Measurements from ENCODE around the gene ABCA8. TPM values are rescaled to one million over a fixed set of nuclear protein-coding genes. Genes with fewer than 3 reads are reported as not detected.

Gene ABCA8
- total RNA-seq, 1 experiment from 2014 or later = not detected

- Mint-ChIP-seq H3K27me3 (ENCODE audit: low read depth) (no peaks in the 10 kb centered on the region; the same call in 1 of the 2 replicates), H3K4me3 (no peak overlapping the region), H3K36me3 (ENCODE audit: insufficient read depth in 1 of 3, low read depth in 3 of 3) (no peaks in the 10 kb centered on the region), H3K4me1 (no peaks in the 10 kb centered on the region), H3K27ac (no peak overlapping the region), H3K9me3 (no peaks in the 10 kb centered on the region)
- Histone ChIP-seq H3K9me3 (ENCODE audit: control insufficient read depth, low read depth, low read length) (no peaks in the 10 kb centered on the region), H3K18ac (ENCODE audit: insufficient read length, low read depth, low read length) (no peak overlapping the region), H3K79me2 (ENCODE audit: insufficient read depth, low read length) (no peaks in the 10 kb centered on the region), H4K8ac (replicated peaks; ENCODE audit: insufficient read length, low read depth, low read length) (no peak overlapping the region), H4K20me1 (ENCODE audit: control insufficient read depth, insufficient read depth, insufficient read length) (no peaks in the 10 kb centered on the region), H3K23me2 (ENCODE audit: insufficient read length, low read depth, low read length, poor library complexity, severe bottlenecking) (no peaks in the 10 kb centered on the region), H2BK12ac (ENCODE audit: insufficient read length, low read depth, low read length) (no peak overlapping the region), H3K27me3 (ENCODE audit: insufficient read depth, low read length) (no peaks in the 10 kb centered on the region), H2AK5ac (ENCODE audit: insufficient read length, low read length) (no peak overlapping the region), H2BK5ac (ENCODE audit: insufficient read length, low read length) (no peak overlapping the region), H4K5ac (ENCODE audit: insufficient read length, low read depth, low read length) (no peak overlapping the region), H3K56ac (ENCODE audit: insufficient read length, low read depth, low read length) (no peak overlapping the region), H2AFZ (ENCODE audit: low read length) (no peak overlapping the region), H3K4ac (ENCODE audit: low read depth, low read length) (no peak overlapping the region), H4K91ac (ENCODE audit: insufficient read length, low read depth, low read length) (no peak overlapping the region), H3K4me1 (ENCODE audit: insufficient read depth, low read length) (no peaks in the 10 kb centered on the region), H3K27ac (ENCODE audit: insufficient read length, low read depth, low read length) (no peak overlapping the region), H3K79me1 (ENCODE audit: insufficient read depth, low read depth, low read length, poor library complexity, severe bottlenecking) (no peaks in the 10 kb centered on the region), H3K9ac (ENCODE audit: extremely low read depth, insufficient read length, low read length) (no peak overlapping the region), H3K14ac (ENCODE audit: insufficient read depth, low read length) (no peak overlapping the region), H3T11ph (ENCODE audit: low read length) (no peak overlapping the region), H3K4me2 (ENCODE audit: insufficient read depth, insufficient read length, low read length) (no peak overlapping the region), H2BK15ac (ENCODE audit: low read depth, low read length) (no peak overlapping the region), H2BK20ac (ENCODE audit: low read depth, low read length, poor library complexity, severe bottlenecking) (no peak overlapping the region), H3K23ac (ENCODE audit: insufficient read length, low read depth, low read length) (no peak overlapping the region), H2BK120ac (ENCODE audit: low read depth, low read length, poor library complexity, severe bottlenecking) (no peak overlapping the region)
- no peak for DNase-seq
- no CpG with 5 or more reads among the region's 2 CpGs for WGBS (ENCODE audit: extremely low coverage, insufficient read length, low lambda C conversion rate)
- TF ChIP-seq CTCF (conservative IDR thresholded peaks at IDR 0.05) = no peak
Observed at GRCh38 chr17:68834328-68834836, 120.8 kb downstream of the ABCA8 start.

All from H9 (cell line).